22Rv1 (cell line): ENCODE measurements around the gene XYLT2.

Source experiments
- H3K27ac ChIP-seq: fragments of 450-650 bp; 2 replicates; pipeline ENCODE4 v1.5.1; 2017
- CTCF ChIP-seq: fragments of 450-650 bp; IDR thresholded peaks from 2 replicates; pipeline ENCODE4 v1.5.1; 2017; ENCODE audit warnings: mild to moderate bottlenecking
- ZFX ChIP-seq: fragments of 450-650 bp; IDR thresholded peaks from 2 replicates; pipeline ENCODE4 v1.6.1; 2017; ENCODE audit warnings: antibody characterized with exemption, borderline replicate concordance

XYLT2 gene

GRCh38 chr17:50356418-50356817 is 10.5 kb downstream of the XYLT2 start:
- no peak overlapping the region for H3K27ac ChIP-seq
- TF ChIP-seq ZFX (no peak), CTCF (no peak)

- H3K27ac ChIP-seq: no peak overlapping the region
- TF ChIP-seq CTCF: no peak
- TF ChIP-seq ZFX: no peak
Observed at GRCh38 chr17:50356892-50357510, 11.1 kb downstream of the XYLT2 start.

- TF ChIP-seq ZFX (no peak), CTCF (no peak)
- H3K27ac ChIP-seq: no peak overlapping the region; the same call in 1 of the 2 replicates
Observed at GRCh38 chr17:50358177-50358576, 12.3 kb downstream of the XYLT2 start.

- H3K27ac ChIP-seq: no peak overlapping the region; the same call in 1 of the 2 replicates
Observed at GRCh38 chr17:50359005-50359699, 13.2 kb downstream of the XYLT2 start.

GRCh38 chr17:50359998-50360461 is 14.1 kb downstream of the XYLT2 start:
- TF ChIP-seq ZFX: no peak
- TF ChIP-seq CTCF: no peak
- no peak overlapping the region for H3K27ac ChIP-seq

More at GRCh38 chr17:50359005-50359699, 13.2 kb downstream of the XYLT2 start:
- no peak for TF ChIP-seq ZFX
- no peak for TF ChIP-seq CTCF

GRCh38 chr17:50360486-50361115 is 14.7 kb downstream of the XYLT2 start:
- TF ChIP-seq CTCF (no peak), ZFX (no peak)
- no peak overlapping the region for H3K27ac ChIP-seq
